Measurements from ENCODE around the gene ZMYND8.
A peak's percentile ranks its signal among the peaks of the same experiment; 100 is the strongest.

The ZMYND8 gene

GRCh38 chr20:47317127-47317895 is 39.2 kb downstream of the ZMYND8 start:
- POLR2A ChIA-PET = interaction anchor here (0.6 to 0.7 kb wide), 2 partner anchors 628 to 758 kb away, joined by 3 to 6 read pairs; no protein-coding TSS in a partner anchor
- no peak for TF ChIP-seq HOXD13 (CRISPR knock-in tag; IDR thresholded peaks at IDR 0.05; ENCODE audit: borderline replicate concordance)
- no peak for TF ChIP-seq BCL11A (tag by site-specific recombination; IDR thresholded peaks at IDR 0.05; ENCODE audit: low read depth)
- TF ChIP-seq ZNF518A (tag by site-specific recombination; conservative IDR thresholded peaks at IDR 0.05; ENCODE audit: low read depth) = no peak
- peak; percentile 88 for TF ChIP-seq EGR2 (tag by site-specific recombination; IDR thresholded peaks at IDR 0.05; ENCODE audit: low read depth)
- no peak for TF ChIP-seq ZNF426 (tag by site-specific recombination; IDR thresholded peaks at IDR 0.05)
- no peak for TF ChIP-seq ZNF624 (tag by site-specific recombination; IDR thresholded peaks at IDR 0.05)
- no peak for TF ChIP-seq ZSCAN16 (tag by site-specific recombination; IDR thresholded peaks at IDR 0.05)
- no peak for TF ChIP-seq ZNF433 (tag by site-specific recombination; IDR thresholded peaks at IDR 0.05; ENCODE audit: low read depth)
- TF ChIP-seq ZNF830 (tag by site-specific recombination; IDR thresholded peaks at IDR 0.05; ENCODE audit: low read depth) = no peak
- TF ChIP-seq ZNF596 (tag by site-specific recombination; IDR thresholded peaks at IDR 0.05) = no peak
- no peak for TF ChIP-seq OVOL3 (tag by site-specific recombination; IDR thresholded peaks at IDR 0.05)
- TF ChIP-seq ZNF302 (tag by site-specific recombination; IDR thresholded peaks at IDR 0.05; ENCODE audit: low read depth) = no peak
- TF ChIP-seq ZNF121 (tag by site-specific recombination; IDR thresholded peaks at IDR 0.05) = no peak
- 0 out of 2 replicates have a peak, but pooled peaks have one; percentile 46 for TF ChIP-seq ZNF184 (tag by site-specific recombination; IDR thresholded peaks at IDR 0.05)
- TF ChIP-seq ZFP3 (tag by site-specific recombination; IDR thresholded peaks at IDR 0.05; ENCODE audit: low read depth) = no peak
- TF ChIP-seq ZNF214 (tag by site-specific recombination; IDR thresholded peaks at IDR 0.05; ENCODE audit: borderline replicate concordance) = no peak
- TF ChIP-seq ZEB2 (tag by site-specific recombination; IDR thresholded peaks at IDR 0.05) = 0 out of 2 replicates have a peak, but pooled peaks have one; percentile 30
- no peak for TF ChIP-seq ZNF580 (tag by site-specific recombination; IDR thresholded peaks at IDR 0.05)
- TF ChIP-seq, protein P1, sequence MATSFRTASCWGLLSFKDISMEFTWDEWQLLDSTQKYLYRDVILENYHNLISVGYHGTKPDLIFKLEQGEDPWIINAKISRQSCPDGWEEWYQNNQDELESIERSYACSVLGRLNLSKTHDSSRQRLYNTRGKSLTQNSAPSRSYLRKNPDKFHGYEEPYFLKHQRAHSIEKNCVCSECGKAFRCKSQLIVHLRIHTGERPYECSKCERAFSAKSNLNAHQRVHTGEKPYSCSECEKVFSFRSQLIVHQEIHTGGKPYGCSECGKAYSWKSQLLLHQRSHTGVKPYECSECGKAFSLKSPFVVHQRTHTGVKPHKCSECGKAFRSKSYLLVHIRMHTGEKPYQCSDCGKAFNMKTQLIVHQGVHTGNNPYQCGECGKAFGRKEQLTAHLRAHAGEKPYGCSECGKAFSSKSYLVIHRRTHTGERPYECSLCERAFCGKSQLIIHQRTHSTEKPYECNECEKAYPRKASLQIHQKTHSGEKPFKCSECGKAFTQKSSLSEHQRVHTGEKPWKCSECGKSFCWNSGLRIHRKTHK (tag by site-specific recombination; IDR thresholded peaks at IDR 0.05) = no peak
- no peak for TF ChIP-seq PRDM6 (tag by site-specific recombination; IDR thresholded peaks at IDR 0.05)
- no peak for TF ChIP-seq BCL11B (tag by site-specific recombination; IDR thresholded peaks at IDR 0.05; ENCODE audit: low read depth)
- TF ChIP-seq ZNF169 (tag by site-specific recombination; IDR thresholded peaks at IDR 0.05) = no peak
- no peak for TF ChIP-seq SALL2 (tag by site-specific recombination; IDR thresholded peaks at IDR 0.05; ENCODE audit: borderline replicate concordance)
- TF ChIP-seq ZNF555 (tag by site-specific recombination; conservative IDR thresholded peaks at IDR 0.05) = no peak
- TF ChIP-seq ZNF514 (tag by site-specific recombination; IDR thresholded peaks at IDR 0.05) = no peak
- TF ChIP-seq ZNF146 (tag by site-specific recombination; IDR thresholded peaks at IDR 0.05) = no peak
- TF ChIP-seq, protein P2, sequence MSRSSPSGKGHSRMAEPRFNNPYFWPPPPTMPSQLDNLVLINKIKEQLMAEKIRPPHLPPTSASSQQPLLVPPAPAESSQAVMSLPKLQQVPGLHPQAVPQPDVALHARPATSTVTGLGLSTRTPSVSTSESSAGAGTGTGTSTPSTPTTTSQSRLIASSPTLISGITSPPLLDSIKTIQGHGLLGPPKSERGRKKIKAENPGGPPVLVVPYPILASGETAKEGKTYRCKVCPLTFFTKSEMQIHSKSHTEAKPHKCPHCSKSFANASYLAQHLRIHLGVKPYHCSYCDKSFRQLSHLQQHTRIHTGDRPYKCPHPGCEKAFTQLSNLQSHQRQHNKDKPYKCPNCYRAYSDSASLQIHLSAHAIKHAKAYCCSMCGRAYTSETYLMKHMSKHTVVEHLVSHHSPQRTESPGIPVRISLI (tag by site-specific recombination; IDR thresholded peaks at IDR 0.05) = no peak

More at GRCh38 chr20:47317127-47317895, 39.2 kb downstream of the ZMYND8 start:
- H3K4me3 ChIP-seq (ENCODE audit: low read depth, low read length) = no peak overlapping the region
- CTCF ChIA-PET = interaction anchor here (0.7 to 1.2 kb wide), 4 partner anchors 10 to 304 kb away, joined by 3 to 5 read pairs (median 3); no protein-coding TSS in a partner anchor
- H3K9me3 ChIP-seq (ENCODE audit: control insufficient read depth, insufficient read depth, low read depth, low read length) = no peaks in the 10 kb centered on the region
- H3K27ac ChIP-seq (ENCODE audit: extremely low read depth, low read depth, low read length) = peak overlapping the region; percentile 3; the same call in 1 of the 2 replicates
- H3K36me3 ChIP-seq (ENCODE audit: control insufficient read depth in 2 of 2, insufficient read depth in 1 of 2, low read length in 2 of 2) = no peaks in the 10 kb centered on the region
- H3K4me1 ChIP-seq (ENCODE audit: control insufficient read depth, insufficient read depth, low read length) = peaks cover 26% of the 10 kb centered on the region

Data from HEK293 (cell line).